Suprapubic skin (tissue), 4 donors: Measurements from ENCODE around the gene MAP3K4.

Experiments
- EP300 ChIP-seq: sonication (generic); formaldehyde crosslinking; IDR thresholded peaks from one replicate; pipeline ENCODE4 v1.6.1; 2017; ENCODE audit warnings: antibody characterized with exemption
- POLR2A ChIP-seq, 2 donors: fragments of 450-650 bp; IDR thresholded peaks; one replicate each; pipeline ENCODE4 v1.6.1; 2017; ENCODE audit warnings: antibody characterized with exemption in 2 of 2, mild to moderate bottlenecking in 2 of 2, moderate library complexity in 2 of 2
- POLR2AphosphoS5 ChIP-seq, 3 donors: sonication (generic); formaldehyde crosslinking; IDR thresholded peaks; one replicate each; pipeline ENCODE4 v1.6.1; 2017; ENCODE audit warnings: antibody characterized with exemption in 3 of 3
- TF ChIP-seq, protein P1 (sequence below), 2 donors: fragments of 200-600 bp in 1 of 2; fragments of 450-650 bp in 1 of 2; sonication (generic) in 1 of 2; IDR thresholded peaks; one replicate each; pipeline ENCODE4 v1.5.1; 2016 to 2019; ENCODE audit warnings: antibody characterized with exemption in 2 of 2, mild to moderate bottlenecking in 1 of 2, moderate library complexity in 1 of 2

- TF ChIP-seq POLR2A (IDR thresholded peaks at IDR 0.05) (no peak), POLR2AphosphoS5 (IDR thresholded peaks at IDR 0.05) (no peak), EP300 (no peak)
- TF ChIP-seq, protein P1, sequence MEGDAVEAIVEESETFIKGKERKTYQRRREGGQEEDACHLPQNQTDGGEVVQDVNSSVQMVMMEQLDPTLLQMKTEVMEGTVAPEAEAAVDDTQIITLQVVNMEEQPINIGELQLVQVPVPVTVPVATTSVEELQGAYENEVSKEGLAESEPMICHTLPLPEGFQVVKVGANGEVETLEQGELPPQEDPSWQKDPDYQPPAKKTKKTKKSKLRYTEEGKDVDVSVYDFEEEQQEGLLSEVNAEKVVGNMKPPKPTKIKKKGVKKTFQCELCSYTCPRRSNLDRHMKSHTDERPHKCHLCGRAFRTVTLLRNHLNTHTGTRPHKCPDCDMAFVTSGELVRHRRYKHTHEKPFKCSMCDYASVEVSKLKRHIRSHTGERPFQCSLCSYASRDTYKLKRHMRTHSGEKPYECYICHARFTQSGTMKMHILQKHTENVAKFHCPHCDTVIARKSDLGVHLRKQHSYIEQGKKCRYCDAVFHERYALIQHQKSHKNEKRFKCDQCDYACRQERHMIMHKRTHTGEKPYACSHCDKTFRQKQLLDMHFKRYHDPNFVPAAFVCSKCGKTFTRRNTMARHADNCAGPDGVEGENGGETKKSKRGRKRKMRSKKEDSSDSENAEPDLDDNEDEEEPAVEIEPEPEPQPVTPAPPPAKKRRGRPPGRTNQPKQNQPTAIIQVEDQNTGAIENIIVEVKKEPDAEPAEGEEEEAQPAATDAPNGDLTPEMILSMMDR (IDR thresholded peaks at IDR 0.05): no peak
Measured at GRCh38 chr6:161044335-161044734, 52.8 kb downstream of the MAP3K4 start.
